Measurements from ENCODE around the gene LIMA1.
"Not testable (repeated sequence)": the region's sequence is repeated elsewhere in the genome, so short reads cannot be mapped to it uniquely, and the experiment has no call there.

Gene LIMA1

GRCh38 chr12:50258167-50258551, 25.2 kb downstream of the LIMA1 start:
- Histone ChIP-seq H3K9me3 (replicated peaks; ENCODE audit: low read length) (no peaks in the 10 kb centered on the region), H3K27me3 (ENCODE audit: control insufficient read depth, insufficient read depth, low read length) (no peaks in the 10 kb centered on the region), H3K9ac (ENCODE audit: low read depth, low read length) (no peak overlapping the region), H3K4me3 (ENCODE audit: low read length) (no peak overlapping the region), H3K4me2 (ENCODE audit: low read length) (peak overlapping the region; percentile 16), H3K4me1 (ENCODE audit: control insufficient read depth, insufficient read depth, low read length) (peaks cover 18% of the 10 kb centered on the region), H3K36me3 (ENCODE audit: insufficient read depth, low read length) (no peaks in the 10 kb centered on the region)

- H3K27me3 ChIP-seq (ENCODE audit: control insufficient read depth, insufficient read depth, low read length) = no peaks in the 10 kb centered on the region
- H3K9ac ChIP-seq (ENCODE audit: low read depth, low read length) = no peak overlapping the region
- H3K4me3 ChIP-seq (ENCODE audit: low read length) = no peak overlapping the region
- H3K4me2 ChIP-seq (ENCODE audit: low read length) = peak overlapping the region; percentile 16
- H3K4me1 ChIP-seq (ENCODE audit: control insufficient read depth, insufficient read depth, low read length) = peaks cover 12% of the 10 kb centered on the region
- no peaks in the 10 kb centered on the region for H3K36me3 ChIP-seq (ENCODE audit: insufficient read depth, low read length)
- no peaks in the 10 kb centered on the region for H3K9me3 ChIP-seq (replicated peaks; ENCODE audit: low read length)
These were observed 25.8 kb downstream of the LIMA1 start for GRCh38 chr12:50257236-50258166.

GRCh38 chr12:50256761-50257160, 26.6 kb downstream of the LIMA1 start:
- no peak overlapping the region for H3K4me3 ChIP-seq (ENCODE audit: low read length)
- H3K36me3 ChIP-seq (ENCODE audit: insufficient read depth, low read length) = no peaks in the 10 kb centered on the region
- no peaks in the 10 kb centered on the region for H3K9me3 ChIP-seq (replicated peaks; ENCODE audit: low read length)
- H3K27me3 ChIP-seq (ENCODE audit: control insufficient read depth, insufficient read depth, low read length) = no peaks in the 10 kb centered on the region
- no peak overlapping the region for H3K9ac ChIP-seq (ENCODE audit: low read depth, low read length)
- no peak overlapping the region for H3K4me2 ChIP-seq (ENCODE audit: low read length)
- peaks cover 12% of the 10 kb centered on the region for H3K4me1 ChIP-seq (ENCODE audit: control insufficient read depth, insufficient read depth, low read length)

- H3K4me1 ChIP-seq (ENCODE audit: control insufficient read depth, insufficient read depth, low read length) = peaks cover 16% of the 10 kb centered on the region
These were observed 30.2 kb downstream of the LIMA1 start for GRCh38 chr12:50252977-50253602.

GRCh38 chr12:50251619-50252252, 31.6 kb downstream of the LIMA1 start:
- Histone ChIP-seq H3K27me3 (ENCODE audit: control insufficient read depth, insufficient read depth, low read length) (no peaks in the 10 kb centered on the region), H3K4me1 (ENCODE audit: control insufficient read depth, insufficient read depth, low read length) (peaks cover 20% of the 10 kb centered on the region), H3K9ac (ENCODE audit: low read depth, low read length) (no peak overlapping the region), H3K4me3 (ENCODE audit: low read length) (no peak overlapping the region), H3K4me2 (ENCODE audit: low read length) (no peak overlapping the region), H3K9me3 (replicated peaks; ENCODE audit: low read length) (no peaks in the 10 kb centered on the region), H3K36me3 (ENCODE audit: insufficient read depth, low read length) (no peaks in the 10 kb centered on the region)

More at GRCh38 chr12:50252977-50253602, 30.2 kb downstream of the LIMA1 start:
- Histone ChIP-seq H3K4me3 (ENCODE audit: low read length) (no peak overlapping the region), H3K9ac (ENCODE audit: low read depth, low read length) (no peak overlapping the region), H3K4me2 (ENCODE audit: low read length) (no peak overlapping the region), H3K27me3 (ENCODE audit: control insufficient read depth, insufficient read depth, low read length) (no peaks in the 10 kb centered on the region), H3K9me3 (replicated peaks; ENCODE audit: low read length) (no peaks in the 10 kb centered on the region), H3K36me3 (ENCODE audit: insufficient read depth, low read length) (no peaks in the 10 kb centered on the region)

GRCh38 chr12:50249464-50250182, 33.7 kb downstream of the LIMA1 start:
- no peak overlapping the region for H3K4me3 ChIP-seq (ENCODE audit: low read length)
- H3K27me3 ChIP-seq (ENCODE audit: control insufficient read depth, insufficient read depth, low read length) = no peaks in the 10 kb centered on the region
- H3K4me1 ChIP-seq (ENCODE audit: control insufficient read depth, insufficient read depth, low read length) = peaks cover 26% of the 10 kb centered on the region
- H3K9ac ChIP-seq (ENCODE audit: low read depth, low read length) = no peak overlapping the region
- H3K4me2 ChIP-seq (ENCODE audit: low read length) = no peak overlapping the region
- H3K36me3 ChIP-seq (ENCODE audit: insufficient read depth, low read length) = no peaks in the 10 kb centered on the region
- no peaks in the 10 kb centered on the region for H3K9me3 ChIP-seq (replicated peaks; ENCODE audit: low read length)

GRCh38 chr12:50248883-50249282, 34.4 kb downstream of the LIMA1 start:
- Histone ChIP-seq H3K27me3 (ENCODE audit: control insufficient read depth, insufficient read depth, low read length) (no peaks in the 10 kb centered on the region), H3K4me3 (ENCODE audit: low read length) (no peak overlapping the region), H3K4me1 (ENCODE audit: control insufficient read depth, insufficient read depth, low read length) (peaks cover 26% of the 10 kb centered on the region), H3K36me3 (ENCODE audit: insufficient read depth, low read length) (no peaks in the 10 kb centered on the region), H3K9ac (ENCODE audit: low read depth, low read length) (no peak overlapping the region), H3K9me3 (replicated peaks; ENCODE audit: low read length) (no peaks in the 10 kb centered on the region), H3K4me2 (ENCODE audit: low read length) (no peak overlapping the region)

GRCh38 chr12:50248411-50248810, 34.9 kb downstream of the LIMA1 start:
- H3K27me3 ChIP-seq (ENCODE audit: control insufficient read depth, insufficient read depth, low read length) = no peaks in the 10 kb centered on the region
- H3K4me3 ChIP-seq (ENCODE audit: low read length) = no peak overlapping the region
- H3K9me3 ChIP-seq (replicated peaks; ENCODE audit: low read length) = no peaks in the 10 kb centered on the region
- H3K4me2 ChIP-seq (ENCODE audit: low read length) = no peak overlapping the region
- no peak overlapping the region for H3K9ac ChIP-seq (ENCODE audit: low read depth, low read length)
- no peaks in the 10 kb centered on the region for H3K36me3 ChIP-seq (ENCODE audit: insufficient read depth, low read length)
- H3K4me1 ChIP-seq (ENCODE audit: control insufficient read depth, insufficient read depth, low read length) = peaks cover 29% of the 10 kb centered on the region

- H3K9ac ChIP-seq (ENCODE audit: low read depth, low read length); H3K27me3 ChIP-seq (ENCODE audit: control insufficient read depth, insufficient read depth, low read length); H3K36me3 ChIP-seq (ENCODE audit: insufficient read depth, low read length); H3K9me3 ChIP-seq (replicated peaks; ENCODE audit: low read length); H3K4me3 ChIP-seq (ENCODE audit: low read length): not testable (repeated sequence)
- peak overlapping the region; percentile 15 for H3K4me2 ChIP-seq (ENCODE audit: low read length)
- H3K4me1 ChIP-seq (ENCODE audit: control insufficient read depth, insufficient read depth, low read length) = peaks cover 36% of the 10 kb centered on the region
These were observed 35.7 kb downstream of the LIMA1 start for GRCh38 chr12:50247665-50248064.

GRCh38 chr12:50246873-50247612, 36.3 kb downstream of the LIMA1 start:
- H3K4me2 ChIP-seq (ENCODE audit: low read length) = peak overlapping the region; percentile 33
- no peaks in the 10 kb centered on the region for H3K36me3 ChIP-seq (ENCODE audit: insufficient read depth, low read length)
- no peaks in the 10 kb centered on the region for H3K9me3 ChIP-seq (replicated peaks; ENCODE audit: low read length)
- no peak overlapping the region for H3K4me3 ChIP-seq (ENCODE audit: low read length)
- H3K9ac ChIP-seq (ENCODE audit: low read depth, low read length) = peak overlapping the region; percentile 51
- H3K4me1 ChIP-seq (ENCODE audit: control insufficient read depth, insufficient read depth, low read length) = peaks cover 42% of the 10 kb centered on the region
- H3K27me3 ChIP-seq (ENCODE audit: control insufficient read depth, insufficient read depth, low read length) = no peaks in the 10 kb centered on the region
